H1 (cell line): Measurements from ENCODE around the gene TEX14. TPM values are rescaled to one million over a fixed set of nuclear protein-coding genes. Genes with fewer than 3 reads are reported as not detected.

Experiments
- CTCF ChIA-PET: fragments of 300-600 bp; sonication (Branson Sonifier 250); formaldehyde crosslinking; loops from one replicate; lab custom pipeline; 2021; ENCODE audit not compliant: partially characterized antibody; lab: Charles Lee
- POLR2A ChIA-PET: fragments of 300-600 bp; sonication (Branson Sonifier 250); formaldehyde crosslinking; loops from one replicate; lab custom pipeline; 2021; ENCODE audit warnings: inconsistent platforms; ENCODE audit not compliant: partially characterized antibody; lab: Charles Lee
- DNase-seq, 2 experiments: peaks; one replicate each; pipeline versions ENCODE4 v3.0.0 to v3.0.0-alpha.2; 2010 to 2022; ENCODE audit warnings: low spot score in 2 of 2, low read depth in 1 of 2, mixed read lengths in 1 of 2
- FAIRE-seq: peaks from 2 replicates; lab custom pipeline; 2011; peaks lifted over from hg19 to GRCh38; lab: Jason Lieb, UNC
- H2AFZ ChIP-seq: 2 replicates; pipeline ENCODE4 v1.8.1; 2012; ENCODE audit warnings: low read length, inconsistent platforms
- H2AK5ac ChIP-seq: 2 replicates; pipeline ENCODE4 v1.6.1; 2013; ENCODE audit warnings: low read depth, low read length
- H2BK120ac ChIP-seq: replicated peaks from 2 replicates; pipeline ENCODE3; 2013; ENCODE audit warnings: low read depth, low read length, inconsistent platforms
- H2BK12ac ChIP-seq: 2 replicates; pipeline ENCODE4 v1.6.1; 2013; ENCODE audit warnings: low read depth, low read length
- H2BK15ac ChIP-seq: 2 replicates; pipeline ENCODE4 v1.6.1; 2013; ENCODE audit warnings: low read length
- H2BK20ac ChIP-seq: 2 replicates; pipeline ENCODE4 v1.6.1; 2013; ENCODE audit warnings: low read length
- H2BK5ac ChIP-seq: 2 replicates; pipeline ENCODE4 v1.6.1; 2013; ENCODE audit warnings: low read depth, low read length
- H3K14ac ChIP-seq: 2 replicates; pipeline ENCODE4 v1.6.1; 2013; ENCODE audit warnings: inconsistent platforms; ENCODE audit not compliant: insufficient read length
- H3K18ac ChIP-seq: 2 replicates; pipeline ENCODE4 v1.6.1; 2013; ENCODE audit warnings: low read length; ENCODE audit errors: extremely low read depth
- H3K23ac ChIP-seq: 2 replicates; pipeline ENCODE4 v1.6.1; 2013; ENCODE audit warnings: inconsistent platforms; ENCODE audit not compliant: insufficient read length
- H3K23me2 ChIP-seq: 2 replicates; pipeline ENCODE4 v1.6.1; 2013; ENCODE audit warnings: low read depth, low read length
- H3K27ac ChIP-seq: 2 replicates; pipeline ENCODE4 v1.6.1; 2011; ENCODE audit warnings: low read depth, low read length, inconsistent platforms
- H3K27me3 ChIP-seq, 4 experiments: replicated peaks in 1 of 4; 1 replicate in 1 of 4; 2 replicates in 3 of 4; pipeline versions ENCODE4 v1.6.1 to v1.8.1; 2011 to 2013; ENCODE audit warnings: low read length in 3 of 4, mild to moderate bottlenecking in 3 of 4, inconsistent platforms in 2 of 4, mixed read lengths in 2 of 4, moderate library complexity in 1 of 4; ENCODE audit not compliant: control insufficient read depth in 3 of 4, insufficient read depth in 3 of 4; ENCODE audit errors: extremely low read depth in 1 of 4
- H3K36me3 ChIP-seq, 4 experiments: 2 replicates each; pipeline versions ENCODE4 v1.6.1 to v1.8.1; 2011 to 2013; ENCODE audit warnings: mild to moderate bottlenecking in 4 of 4, low read length in 3 of 4, moderate library complexity in 2 of 4, control low read depth in 1 of 4, inconsistent platforms in 1 of 4; ENCODE audit not compliant: insufficient read depth in 4 of 4, control insufficient read depth in 2 of 4
- H3K4ac ChIP-seq: replicated peaks from 2 replicates; pipeline ENCODE3; 2013; ENCODE audit warnings: low read length, low read depth, mixed read lengths, inconsistent platforms; ENCODE audit not compliant: insufficient read length
- H3K4me1 ChIP-seq, 4 experiments: replicated peaks in 1 of 4; 1 replicate in 1 of 4; 2 replicates in 3 of 4; pipeline versions ENCODE4 v1.6.1 to v1.8.1; 2011 to 2013; ENCODE audit warnings: low read length in 3 of 4, inconsistent platforms in 2 of 4, mixed read lengths in 1 of 4; ENCODE audit not compliant: insufficient read depth in 4 of 4, control insufficient read depth in 3 of 4
- H3K4me2 ChIP-seq, 2 experiments: 2 replicates each; pipeline versions ENCODE4 v1.6.1 to v1.8.1; 2011 to 2013; ENCODE audit warnings: low read depth in 2 of 2, low read length in 2 of 2, control low read depth in 1 of 2, inconsistent platforms in 1 of 2, mild to moderate bottlenecking in 1 of 2; ENCODE audit not compliant: insufficient read depth in 1 of 2
- H3K4me3 ChIP-seq, 4 experiments: fragments of 200-600, 300-600 bp in 1 of 4; sonication (generic), shearing (Covaris generic), sonication (Bioruptor Twin) in 1 of 4; 2 replicates each; pipeline versions ENCODE4 v1.5.1 to v1.8.1; 2011 to 2016; ENCODE audit warnings: low read length in 4 of 4, low read depth in 3 of 4, control low read depth in 2 of 4, inconsistent platforms in 2 of 4, mild to moderate bottlenecking in 2 of 4, mixed read lengths in 1 of 4, moderate library complexity in 1 of 4; ENCODE audit not compliant: insufficient read depth in 2 of 4; ENCODE audit errors: extremely low read depth in 1 of 4
- H3K56ac ChIP-seq: replicated peaks from 2 replicates; pipeline ENCODE3; 2013; ENCODE audit warnings: low read depth, mild to moderate bottlenecking, mixed read lengths, low read length, inconsistent platforms; ENCODE audit not compliant: insufficient read length
- H3K79me1 ChIP-seq: 2 replicates; pipeline ENCODE4 v1.6.1; 2013; ENCODE audit warnings: low read depth, low read length, control low read depth
- H3K79me2 ChIP-seq, 2 experiments: 2 replicates each; pipeline versions ENCODE4 v1.6.1 to v1.8.1; 2012 to 2013; ENCODE audit warnings: low read length in 2 of 2, mild to moderate bottlenecking in 2 of 2, inconsistent platforms in 1 of 2; ENCODE audit not compliant: insufficient read depth in 2 of 2, control insufficient read depth in 1 of 2
- H3K9ac ChIP-seq, 4 experiments: replicated peaks in 1 of 4; 1 replicate in 1 of 4; 2 replicates in 3 of 4; pipeline versions ENCODE4 v1.6.1 to v1.8.1; 2011 to 2013; ENCODE audit warnings: low read depth in 3 of 4, low read length in 3 of 4, control low read depth in 2 of 4, mild to moderate bottlenecking in 2 of 4, moderate library complexity in 2 of 4, inconsistent platforms in 1 of 4; ENCODE audit errors: extremely low read depth in 1 of 4
- H3K9me3 ChIP-seq, 2 experiments: 2 replicates each; pipeline versions ENCODE4 v1.6.1 to v1.8.1; 2012 to 2013; ENCODE audit warnings: mild to moderate bottlenecking in 2 of 2, moderate library complexity in 2 of 2, control low read depth in 1 of 2, inconsistent platforms in 1 of 2, low read depth in 1 of 2, low read length in 1 of 2, mixed read lengths in 1 of 2; ENCODE audit not compliant: insufficient read depth in 2 of 2
- H4K20me1 ChIP-seq, 2 experiments: replicated peaks in 1 of 2; 2 replicates each; pipeline versions ENCODE3 to v1.8.1; 2011 to 2013; ENCODE audit warnings: inconsistent platforms in 2 of 2, low read length in 2 of 2, mild to moderate bottlenecking in 1 of 2; ENCODE audit not compliant: insufficient read depth in 2 of 2, control insufficient read depth in 1 of 2
- H4K5ac ChIP-seq: 2 replicates; pipeline ENCODE4 v1.6.1; 2013; ENCODE audit warnings: low read length, low read depth, mixed read lengths, inconsistent platforms; ENCODE audit not compliant: insufficient read length
- H4K8ac ChIP-seq: 2 replicates; pipeline ENCODE4 v1.8.0; 2013; ENCODE audit warnings: mild to moderate bottlenecking, moderate library complexity, low read length, inconsistent platforms; ENCODE audit not compliant: insufficient read depth; ENCODE audit errors: extremely low read depth
- H4K91ac ChIP-seq: replicated peaks from 2 replicates; pipeline ENCODE3; 2013; ENCODE audit warnings: low read length, mixed read lengths, inconsistent platforms; ENCODE audit not compliant: insufficient read length
- ASH2L ChIP-seq: fragments of 200-600, 300-600 bp; sonication (generic); IDR thresholded peaks from one replicate; pipeline ENCODE4 v1.7.1; 2017; ENCODE audit warnings: low read length
- BCL11A ChIP-seq, 2 experiments: IDR thresholded peaks; one replicate each; pipeline ENCODE4 v1.6.1; 2011; ENCODE audit warnings: low read depth in 2 of 2, low read length in 2 of 2, mild to moderate bottlenecking in 2 of 2
- PHF8 ChIP-seq: fragments of 200-600 bp; sonication (generic); conservative IDR thresholded peaks from 2 replicates; pipeline ENCODE4 v1.7.1; 2012; ENCODE audit warnings: low read depth, mild to moderate bottlenecking, inconsistent platforms, low read length, moderate library complexity
- polyA plus RNA-seq, 7 experiments: library from polyadenylated mRNA; depleted of rRNA in 3 of 7; stranded (reverse) in 5 of 7; unstranded in 2 of 7; fragments of >200 nt in 5 of 7; fragments of 200-250 nt in 2 of 7; gene quantifications; 1 replicate in 5 of 7; 2 replicates in 1 of 7; 4 replicates in 1 of 7; pipeline versions ENCODE4 v1.2.1 to v1.2.3, GENCODE V29; 2011 to 2013; ENCODE audit warnings: missing spikeins in 2 of 7, mixed read lengths in 2 of 7
- total RNA-seq: library from RNA; stranded (reverse); fragmentation: NEBNext Ultra II Directional; extraction: Animal tissue kit (Norgen Biotek cat#: 25700); gene quantifications from 2 replicates; pipeline ENCODE4 v1.2.1, GENCODE V29; 2021

The TEX14 gene
- total and polyA plus RNA-seq, 2 of the 8 experiments (the other 6 are each of a cell fraction or from before 2014, with no cell fraction given): 0.83 to 2.5 TPM

DNA sequence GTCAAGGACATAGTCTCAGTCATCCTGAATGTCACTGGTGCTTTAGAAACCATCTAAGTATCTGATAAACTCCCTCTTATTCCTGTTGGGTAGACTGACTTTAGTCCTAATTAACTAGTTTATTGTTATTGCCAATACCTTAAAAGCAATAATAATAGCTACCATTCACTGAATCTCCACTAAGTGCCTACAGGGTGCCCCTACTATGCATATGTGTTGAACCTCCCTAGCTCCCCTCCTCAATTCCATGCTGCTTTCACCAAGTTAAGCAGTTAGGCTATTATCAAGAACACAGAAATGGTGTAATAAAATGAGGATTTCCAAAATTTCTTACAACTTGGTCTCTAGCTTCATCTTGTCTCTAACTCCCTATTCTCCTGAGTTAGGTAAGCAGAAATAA is 89.9 kb downstream of the TEX14 start:
- no peak overlapping the region for H4K8ac ChIP-seq

More for the DNA sequence above, 89.9 kb downstream of the TEX14 start:
- H2BK120ac ChIP-seq: no peak overlapping the region
- no peak overlapping the region for H3K27ac ChIP-seq
- ChIA-PET POLR2A (interaction anchor here (0.7 to 3.0 kb wide), 6 partner anchors 10 to 228 kb away, joined by 3 to 26 read pairs (median 3); no protein-coding TSS in a partner anchor), CTCF (interaction anchor here (0.9 to 2.7 kb wide), 4 partner anchors 13 to 42 kb away, joined by 3 to 11 read pairs (median 4); no protein-coding TSS in a partner anchor)
- H3K23me2 ChIP-seq: no peaks in the 10 kb centered on the region
- no peak overlapping the region for H2BK5ac ChIP-seq
- H4K20me1 ChIP-seq: no peaks in the 10 kb centered on the region
- no peak overlapping the region for H2AFZ ChIP-seq
- peaks cover 0 to 9% (median 2%) of the 10 kb centered on the region in 4 experiments; a peak in 3 of 7 replicates for H3K4me1 ChIP-seq
- H3K4me2 ChIP-seq: peak overlapping the region; percentile 15 to 54
- FAIRE-seq (no peak), DNase-seq (no peak)
- H2BK15ac ChIP-seq: no peak overlapping the region
- no peaks in the 10 kb centered on the region; a peak in 1 of 7 replicates for H3K27me3 ChIP-seq
- H3K4me3 ChIP-seq: peak overlapping the region in 1 of 4 experiments; percentile 23; a peak in 1 of 8 replicates
- H3K9me3 ChIP-seq: no peaks in the 10 kb centered on the region
- H3K79me2 ChIP-seq: no peaks in the 10 kb centered on the region
- H2AK5ac ChIP-seq: no peak overlapping the region
- no peak overlapping the region for H3K4ac ChIP-seq
- H3K36me3 ChIP-seq: no peaks in the 10 kb centered on the region
- H4K91ac ChIP-seq: no peak overlapping the region
- no peak overlapping the region for H3K23ac ChIP-seq
- no peak overlapping the region for H3K9ac ChIP-seq
- H3K79me1 ChIP-seq: no peaks in the 10 kb centered on the region
- no peak overlapping the region for H2BK20ac ChIP-seq
- no peak overlapping the region for H3K18ac ChIP-seq
- no peak overlapping the region for H2BK12ac ChIP-seq
- no peak overlapping the region for H4K5ac ChIP-seq
- no peak overlapping the region for H3K14ac ChIP-seq
- no peak for TF ChIP-seq ASH2L
- no peak for TF ChIP-seq PHF8
- no peak for TF ChIP-seq BCL11A (IDR thresholded peaks at IDR 0.05; ENCODE audit: low read depth in 2 of 2, low read length in 2 of 2)
- no peak overlapping the region for H3K56ac ChIP-seq
